LNCAP (cell line): ENCODE results near the gene P2RX7.

Source experiments
- CTCF ChIP-seq: fragments of 450-650 bp; IDR thresholded peaks from 2 replicates; pipeline ENCODE4 v1.5.1; 2017; ENCODE audit warnings: mild to moderate bottlenecking

P2RX7 gene

GRCh38 chr12:121144416-121144914, 11.8 kb downstream of the P2RX7 start:
- TF ChIP-seq CTCF: no peak

GRCh38 chr12:121145221-121145620, 12.5 kb downstream of the P2RX7 start:
- TF ChIP-seq CTCF: no peak

- TF ChIP-seq CTCF: no peak
Observed at GRCh38 chr12:121154793-121155375, 22.2 kb downstream of the P2RX7 start.

GRCh38 chr12:121156365-121156764, 23.7 kb downstream of the P2RX7 start:
- no peak for TF ChIP-seq CTCF

- no peak for TF ChIP-seq CTCF
Observed at GRCh38 chr12:121158085-121158484, 25.4 kb downstream of the P2RX7 start.

GRCh38 chr12:121159467-121160307, 27.0 kb downstream of the P2RX7 start:
- no peak for TF ChIP-seq CTCF

GRCh38 chr12:121162384-121162783, 29.7 kb downstream of the P2RX7 start:
- no peak for TF ChIP-seq CTCF
